Endodermal cell (in vitro differentiated cells): ENCODE results near the gene LLGL2. TPM values are rescaled to one million over a fixed set of nuclear protein-coding genes. Genes with fewer than 3 reads are reported as not detected.
A peak's percentile ranks its signal among the peaks of the same experiment; 100 is the strongest.
"Not testable (repeated sequence)": the region's sequence is repeated elsewhere in the genome, so short reads cannot be mapped to it uniquely, and the experiment has no call there.

Experiments
- DNase-seq: peaks from one replicate; pipeline ENCODE4 v3.0.0-alpha.2; 2017
- H3K27ac ChIP-seq: 2 replicates; pipeline ENCODE4 v1.5.1; 2013; ENCODE audit warnings: mild to moderate bottlenecking, low read depth, low read length, moderate library complexity
- H3K27me3 ChIP-seq: 2 replicates; pipeline ENCODE4 v1.6.1; 2013; ENCODE audit warnings: mild to moderate bottlenecking, low read length, moderate library complexity; ENCODE audit not compliant: insufficient read depth, control insufficient read depth, poor library complexity, severe bottlenecking
- H3K36me3 ChIP-seq: 2 replicates; pipeline ENCODE4 v1.7.0; 2013; ENCODE audit warnings: mild to moderate bottlenecking, low read length, moderate library complexity; ENCODE audit not compliant: control insufficient read depth, insufficient read depth
- H3K4me1 ChIP-seq: one replicate; pipeline ENCODE4 v1.7.0; 2013; ENCODE audit warnings: low read length; ENCODE audit not compliant: control insufficient read depth, insufficient read depth
- H3K4me3 ChIP-seq: 2 replicates; pipeline ENCODE4 v1.5.1; 2013; ENCODE audit warnings: mild to moderate bottlenecking, low read length, moderate library complexity
- H3K9ac ChIP-seq: 2 replicates; pipeline ENCODE4 v1.6.1; 2013; ENCODE audit warnings: mild to moderate bottlenecking, low read length, moderate library complexity; ENCODE audit not compliant: poor library complexity, severe bottlenecking; ENCODE audit errors: extremely low read depth
- H3K9me3 ChIP-seq: 2 replicates; pipeline ENCODE4 v1.6.1; 2013; ENCODE audit warnings: mild to moderate bottlenecking, low read length, moderate library complexity; ENCODE audit not compliant: control insufficient read depth
- H3K27ac Mint-ChIP-seq: 2 replicates; pipeline ENCODE4 v1.8.0; 2020; ENCODE audit warnings: mixed read lengths
- H3K27me3 Mint-ChIP-seq: 2 replicates; pipeline ENCODE4 v1.8.0; 2021; ENCODE audit warnings: mild to moderate bottlenecking, mixed read lengths; ENCODE audit not compliant: insufficient read depth
- H3K36me3 Mint-ChIP-seq: 2 replicates; pipeline ENCODE4 v1.8.0; 2020; ENCODE audit warnings: low read depth, mixed read lengths
- H3K4me1 Mint-ChIP-seq: 2 replicates; pipeline ENCODE4 v1.8.0; 2020; ENCODE audit warnings: mixed read lengths
- H3K4me3 Mint-ChIP-seq: 2 replicates; pipeline ENCODE4 v1.8.0; 2020; ENCODE audit warnings: mild to moderate bottlenecking, moderate library complexity, mixed read lengths
- H3K9me3 Mint-ChIP-seq: 2 replicates; pipeline ENCODE4 v1.8.0; 2020; ENCODE audit warnings: mild to moderate bottlenecking, mixed read lengths
- CTCF ChIP-seq: fragments of 200-600 bp; sonication (generic); conservative IDR thresholded peaks from 2 replicates; pipeline ENCODE4 v1.5.0; 2021; ENCODE audit warnings: antibody characterized with exemption, mild to moderate bottlenecking
- WGBS, 2 experiments: methylation state at CpG; one replicate each; pipeline versions ENCODE4 v1.1.5 to v1.1.7; 2013; ENCODE audit warnings: missing lambda C conversion rate in 2 of 2, mixed read lengths in 1 of 2; ENCODE audit not compliant: insufficient coverage in 1 of 2, insufficient read length in 1 of 2; 5-methylcytosine and 5-hydroxymethylcytosine counted together
- total RNA-seq, 2 donors: library from RNA; stranded (reverse); fragmentation: NEBNext Ultra II Directional in 1 of 2; extraction: Animal tissue kit (Norgen Biotek cat#: 25700) in 1 of 2; gene quantifications; 2 replicates in 1 of 2; 3 replicates in 1 of 2; pipeline ENCODE4 v1.2.1, GENCODE V29; 2021

The LLGL2 gene
- total RNA-seq, 2 donors from 2014 or later, result 128 to 149 TPM

- no peaks in the 10 kb centered on the region for H3K4me1 ChIP-seq
- H3K27me3 ChIP-seq, result peaks cover 12% of the 10 kb centered on the region
- DNase-seq, result peak; percentile 53
- H3K4me3 ChIP-seq, result no peak overlapping the region
- Mint-ChIP-seq H3K27me3 (peaks cover 2% of the 10 kb centered on the region), H3K9me3 (peaks cover 1% of the 10 kb centered on the region), H3K4me3 (no peak overlapping the region), H3K27ac (no peak overlapping the region), H3K36me3 (no peaks in the 10 kb centered on the region), H3K4me1 (peaks cover 2% of the 10 kb centered on the region)
- no peaks in the 10 kb centered on the region for H3K36me3 ChIP-seq
- TF ChIP-seq CTCF, result no peak
- H3K9ac ChIP-seq, result no peak overlapping the region
- no peak overlapping the region for H3K27ac ChIP-seq
- H3K9me3 ChIP-seq, result no peaks in the 10 kb centered on the region
- WGBS, 2 experiments, result 91 to 96% methylated on average over 11 to 12 of the region's 12 CpGs
These were observed 65.6 kb downstream of the LLGL2 start for GRCh38 chr17:75590849-75591721.

- H3K36me3 Mint-ChIP-seq, result no peaks in the 10 kb centered on the region
- no peak overlapping the region for H3K4me3 ChIP-seq
- H3K36me3 ChIP-seq, result no peaks in the 10 kb centered on the region
- no peak overlapping the region for H3K9ac ChIP-seq
- no peak overlapping the region for H3K27ac ChIP-seq
- peaks cover 12% of the 10 kb centered on the region for H3K27me3 ChIP-seq
- peak; percentile 58 for DNase-seq
- H3K9me3 ChIP-seq, result no peaks in the 10 kb centered on the region
- no peak overlapping the region for H3K27ac Mint-ChIP-seq
- peak; percentile 12 for TF ChIP-seq CTCF
- H3K4me1 ChIP-seq, result no peaks in the 10 kb centered on the region
- no peaks in the 10 kb centered on the region for H3K9me3 Mint-ChIP-seq
- peaks cover 2% of the 10 kb centered on the region for H3K4me1 Mint-ChIP-seq
- no peaks in the 10 kb centered on the region for H3K27me3 Mint-ChIP-seq
- 85 to 95% methylated on average over 5 to 7 of the region's 7 CpGs for WGBS, 2 experiments
- no peak overlapping the region for H3K4me3 Mint-ChIP-seq
These were observed 66.3 kb downstream of the LLGL2 start for GRCh38 chr17:75591722-75592302.

GRCh38 chr17:75592348-75593020 is 67.0 kb downstream of the LLGL2 start:
- 91 to 98% methylated on average over 5 to 17 of the region's 17 CpGs for WGBS, 2 experiments
- no peak for DNase-seq
- Histone ChIP-seq H3K9me3 (no peaks in the 10 kb centered on the region), H3K27ac (no peak overlapping the region), H3K4me1 (no peaks in the 10 kb centered on the region), H3K4me3 (no peak overlapping the region), H3K27me3 (peaks cover 7% of the 10 kb centered on the region), H3K36me3 (no peaks in the 10 kb centered on the region), H3K9ac (no peak overlapping the region)
- Mint-ChIP-seq H3K4me1 (peaks cover 2% of the 10 kb centered on the region), H3K9me3 (no peaks in the 10 kb centered on the region), H3K27me3 (no peaks in the 10 kb centered on the region), H3K4me3 (no peak overlapping the region), H3K36me3 (no peaks in the 10 kb centered on the region), H3K27ac (no peak overlapping the region)
- TF ChIP-seq CTCF, result no peak

- WGBS, 2 experiments, result 88 to 99% methylated on average over 7 to 9 of the region's 9 CpGs
- H3K36me3 Mint-ChIP-seq, DNase-seq, H3K27me3 Mint-ChIP-seq, H3K4me3 Mint-ChIP-seq, H3K4me3 ChIP-seq, H3K9me3 Mint-ChIP-seq, H3K36me3 ChIP-seq, H3K4me1 Mint-ChIP-seq, H3K9ac ChIP-seq, H3K9me3 ChIP-seq, H3K27me3 ChIP-seq, H3K27ac Mint-ChIP-seq, H3K27ac ChIP-seq, H3K4me1 ChIP-seq: not testable (repeated sequence)
These were observed 67.9 kb downstream of the LLGL2 start for GRCh38 chr17:75593430-75593829.
